Measurements from ENCODE around the gene IFT122. TPM values are rescaled to one million over a fixed set of nuclear protein-coding genes. Genes with fewer than 3 reads are reported as not detected.

The IFT122 gene
- total and polyA plus RNA-seq, 2 donors from 2014 or later: 18.4 to 59.2 TPM

Other genes starting within 250 kb of the IFT122 start
- gene COPG1, start 190.6 kb upstream of the IFT122 start, total RNA-seq: 173 TPM
- gene COPG1, start 190.6 kb upstream of the IFT122 start, polyA plus RNA-seq (ENCODE audit: insufficient read depth, low read depth, low replicate concordance): 107 TPM
- gene HMCES, start 161.4 kb upstream of the IFT122 start, total RNA-seq: 40.1 TPM
- gene HMCES, start 161.4 kb upstream of the IFT122 start, polyA plus RNA-seq (ENCODE audit: insufficient read depth, low read depth, low replicate concordance): 37.4 TPM
- gene EFCAB12, start 11.6 kb upstream of the IFT122 start, total RNA-seq: 3.5 TPM
- gene EFCAB12, start 11.6 kb upstream of the IFT122 start, polyA plus RNA-seq (ENCODE audit: insufficient read depth, low read depth, low replicate concordance): 1.2 TPM
- 35.1 TPM for gene MBD4, start 276 bp upstream of the IFT122 start, total RNA-seq
- 25.4 TPM for gene MBD4, start 276 bp upstream of the IFT122 start, polyA plus RNA-seq (ENCODE audit: insufficient read depth, low read depth, low replicate concordance)
- gene RHO, start 88.4 kb downstream of the IFT122 start, total RNA-seq: not detected
- gene RHO, start 88.4 kb downstream of the IFT122 start, polyA plus RNA-seq (ENCODE audit: insufficient read depth, low read depth, low replicate concordance): not detected
- not detected for gene H1-8, start 103.0 kb downstream of the IFT122 start, total RNA-seq
- not detected for gene H1-8, start 103.0 kb downstream of the IFT122 start, polyA plus RNA-seq (ENCODE audit: insufficient read depth, low read depth, low replicate concordance)
- 152 TPM for gene PLXND1, start 166.5 kb downstream of the IFT122 start, total RNA-seq
- gene PLXND1, start 166.5 kb downstream of the IFT122 start, polyA plus RNA-seq (ENCODE audit: insufficient read depth, low read depth, low replicate concordance): 67.0 TPM